Measurements from ENCODE around the gene AMMECR1L.
"Not testable (repeated sequence)": the region's sequence is repeated elsewhere in the genome, so short reads cannot be mapped to it uniquely, and the experiment has no call there.

DNA sequence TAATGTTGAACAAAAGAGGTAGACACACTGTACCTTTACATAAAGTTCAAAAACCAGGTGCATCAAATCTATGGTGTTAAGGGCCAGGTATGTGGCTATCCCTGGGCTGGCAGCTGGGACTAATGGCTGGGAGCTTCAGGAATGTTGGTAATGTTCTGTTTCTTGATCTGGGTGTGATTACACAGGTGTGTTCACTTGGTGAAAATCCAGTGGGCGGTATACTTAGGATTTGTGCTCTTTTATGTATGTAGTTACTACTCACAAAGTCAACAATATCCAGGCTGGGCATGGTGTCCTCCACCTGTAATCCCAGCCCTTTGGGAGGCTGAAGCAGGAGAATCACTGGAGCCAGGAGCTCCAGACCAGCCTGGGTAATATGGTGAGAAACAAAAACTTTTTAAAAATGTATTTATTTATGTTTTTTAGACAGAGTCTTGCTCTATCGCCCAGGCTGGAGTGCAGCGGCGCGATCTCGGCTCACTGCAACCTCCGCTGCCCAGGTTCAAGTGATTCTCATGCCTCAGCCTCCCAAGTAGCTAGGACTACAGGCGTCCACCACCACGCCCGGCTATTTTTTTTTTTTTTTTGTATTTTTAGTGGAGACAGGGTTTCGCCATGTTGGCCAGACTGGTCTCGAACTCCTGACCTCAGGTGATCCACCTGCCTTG is 22.1 kb upstream of the AMMECR1L start:
- TF ChIP-seq, protein P1, sequence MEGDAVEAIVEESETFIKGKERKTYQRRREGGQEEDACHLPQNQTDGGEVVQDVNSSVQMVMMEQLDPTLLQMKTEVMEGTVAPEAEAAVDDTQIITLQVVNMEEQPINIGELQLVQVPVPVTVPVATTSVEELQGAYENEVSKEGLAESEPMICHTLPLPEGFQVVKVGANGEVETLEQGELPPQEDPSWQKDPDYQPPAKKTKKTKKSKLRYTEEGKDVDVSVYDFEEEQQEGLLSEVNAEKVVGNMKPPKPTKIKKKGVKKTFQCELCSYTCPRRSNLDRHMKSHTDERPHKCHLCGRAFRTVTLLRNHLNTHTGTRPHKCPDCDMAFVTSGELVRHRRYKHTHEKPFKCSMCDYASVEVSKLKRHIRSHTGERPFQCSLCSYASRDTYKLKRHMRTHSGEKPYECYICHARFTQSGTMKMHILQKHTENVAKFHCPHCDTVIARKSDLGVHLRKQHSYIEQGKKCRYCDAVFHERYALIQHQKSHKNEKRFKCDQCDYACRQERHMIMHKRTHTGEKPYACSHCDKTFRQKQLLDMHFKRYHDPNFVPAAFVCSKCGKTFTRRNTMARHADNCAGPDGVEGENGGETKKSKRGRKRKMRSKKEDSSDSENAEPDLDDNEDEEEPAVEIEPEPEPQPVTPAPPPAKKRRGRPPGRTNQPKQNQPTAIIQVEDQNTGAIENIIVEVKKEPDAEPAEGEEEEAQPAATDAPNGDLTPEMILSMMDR (IDR thresholded peaks at IDR 0.05): not testable (repeated sequence)
- not testable (repeated sequence) for TF ChIP-seq POLR2AphosphoS5 (IDR thresholded peaks at IDR 0.05)
